WERI-Rb-1 (cell line): ENCODE measurements around the gene PAPOLA.

Source experiments
- DNase-seq: peaks from one replicate; pipeline ENCODE4 v3.0.0-alpha.2; 2020
- H3K27ac ChIP-seq: fragments of 250-450 bp; sonication (Bioruptor Pico); 2 replicates; pipeline ENCODE4 v1.5.1; 2020; ENCODE audit warnings: mild to moderate bottlenecking, moderate library complexity
- H3K27me3 ChIP-seq: fragments of 250-450 bp; sonication (Bioruptor Pico); 2 replicates; pipeline ENCODE4 v1.5.1; 2021; ENCODE audit warnings: mild to moderate bottlenecking, low read depth, moderate library complexity; ENCODE audit not compliant: insufficient read depth, severe bottlenecking
- H3K36me3 ChIP-seq: fragments of 250-450 bp; sonication (Bioruptor Pico); 2 replicates; pipeline ENCODE4 v1.5.1; 2020; ENCODE audit warnings: mild to moderate bottlenecking, moderate library complexity
- H3K4me3 ChIP-seq: 2 replicates; pipeline ENCODE4 v1.5.1; 2011; ENCODE audit warnings: low read depth, mild to moderate bottlenecking, control low read depth, low read length
- H3K9me3 ChIP-seq: fragments of 250-450 bp; sonication (Bioruptor Pico); 2 replicates; pipeline ENCODE4 v1.5.1; 2021; ENCODE audit warnings: mild to moderate bottlenecking, moderate library complexity; ENCODE audit not compliant: severe bottlenecking
- CTCF ChIP-seq: IDR thresholded peaks from 2 replicates; pipeline ENCODE4 v1.5.1; 2011; ENCODE audit warnings: low read depth, mild to moderate bottlenecking, control low read depth, inconsistent platforms, low read length

The PAPOLA gene

DNA sequence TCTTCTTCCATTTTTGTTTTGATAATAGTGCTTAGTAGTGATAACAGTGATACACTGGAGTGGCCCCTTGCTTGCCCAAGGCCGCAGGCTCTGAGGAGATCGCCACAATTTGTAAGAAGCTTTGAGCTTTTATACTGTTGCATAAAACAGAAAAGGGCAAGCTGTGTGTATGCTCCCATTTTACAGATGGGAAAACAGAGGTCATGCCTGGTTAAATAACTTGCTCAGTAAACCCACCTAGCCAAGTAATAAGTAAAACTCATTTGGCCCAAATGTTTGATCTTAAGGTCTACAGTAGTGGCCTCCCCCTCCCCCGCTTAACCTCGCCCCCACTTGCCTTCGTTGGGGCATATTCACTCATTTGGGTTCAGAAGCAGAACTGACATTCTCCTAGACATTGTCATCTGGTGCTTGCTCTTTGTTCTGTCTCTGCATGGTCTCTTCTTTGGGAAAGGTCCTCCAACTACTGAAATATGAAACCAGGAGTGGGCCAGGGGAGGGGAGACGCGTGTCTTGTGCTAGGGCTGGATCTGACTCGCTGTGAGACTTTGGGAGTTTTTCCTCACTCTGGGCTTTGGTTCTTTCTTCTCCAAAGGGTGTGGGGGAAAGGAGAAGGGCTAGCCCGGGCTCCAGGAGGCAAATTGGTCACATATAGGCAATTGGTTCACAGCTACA is 88.1 kb downstream of the PAPOLA start:
- Histone ChIP-seq H3K27me3 (no peaks in the 10 kb centered on the region), H3K9me3 (no peaks in the 10 kb centered on the region), H3K27ac (no peak overlapping the region), H3K36me3 (no peaks in the 10 kb centered on the region), H3K4me3 (no peak overlapping the region)
- TF ChIP-seq CTCF, result no peak
- no peak for DNase-seq

- peak; percentile 63 for DNase-seq
- Histone ChIP-seq H3K4me3 (peak overlapping the region; percentile 46), H3K27ac (no peak overlapping the region), H3K27me3 (no peaks in the 10 kb centered on the region), H3K9me3 (no peaks in the 10 kb centered on the region), H3K36me3 (no peaks in the 10 kb centered on the region)
- no peak for TF ChIP-seq CTCF
Observed at GRCh38 chr14:96592591-96593386, 90.6 kb downstream of the PAPOLA start.

DNA sequence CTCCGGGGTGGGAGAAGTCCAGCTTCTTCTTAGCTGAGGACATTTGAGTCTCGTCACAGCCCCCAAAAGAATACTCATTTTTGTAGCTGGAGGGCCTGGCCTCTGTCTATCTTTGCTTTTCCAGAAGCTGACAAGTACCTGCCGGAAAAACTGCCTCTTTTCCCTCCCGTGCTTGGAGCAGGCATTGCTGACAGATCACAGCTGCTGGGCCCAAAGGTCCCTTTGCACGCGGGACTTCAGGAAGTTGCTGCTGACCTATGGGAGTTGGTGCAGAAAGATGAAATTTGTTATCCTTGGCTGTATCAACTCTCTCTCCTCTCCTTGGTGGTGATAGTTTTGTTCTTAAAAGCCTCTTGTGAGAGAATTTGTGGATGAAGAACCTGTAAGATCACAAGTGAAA is 92.8 kb downstream of the PAPOLA start:
- DNase-seq, result no peak
- H3K27me3 ChIP-seq, result no peaks in the 10 kb centered on the region
- H3K36me3 ChIP-seq, result no peaks in the 10 kb centered on the region
- TF ChIP-seq CTCF, result no peak
- H3K9me3 ChIP-seq, result no peaks in the 10 kb centered on the region
- H3K4me3 ChIP-seq, result no peak overlapping the region
- H3K27ac ChIP-seq, result no peak overlapping the region

GRCh38 chr14:96597680-96598079 is 95.5 kb downstream of the PAPOLA start:
- no peak for TF ChIP-seq CTCF
- H3K27ac ChIP-seq, result no peak overlapping the region
- H3K9me3 ChIP-seq, result no peaks in the 10 kb centered on the region
- no peaks in the 10 kb centered on the region for H3K36me3 ChIP-seq
- no peaks in the 10 kb centered on the region for H3K27me3 ChIP-seq
- no peak for DNase-seq
- H3K4me3 ChIP-seq, result no peak overlapping the region

DNA sequence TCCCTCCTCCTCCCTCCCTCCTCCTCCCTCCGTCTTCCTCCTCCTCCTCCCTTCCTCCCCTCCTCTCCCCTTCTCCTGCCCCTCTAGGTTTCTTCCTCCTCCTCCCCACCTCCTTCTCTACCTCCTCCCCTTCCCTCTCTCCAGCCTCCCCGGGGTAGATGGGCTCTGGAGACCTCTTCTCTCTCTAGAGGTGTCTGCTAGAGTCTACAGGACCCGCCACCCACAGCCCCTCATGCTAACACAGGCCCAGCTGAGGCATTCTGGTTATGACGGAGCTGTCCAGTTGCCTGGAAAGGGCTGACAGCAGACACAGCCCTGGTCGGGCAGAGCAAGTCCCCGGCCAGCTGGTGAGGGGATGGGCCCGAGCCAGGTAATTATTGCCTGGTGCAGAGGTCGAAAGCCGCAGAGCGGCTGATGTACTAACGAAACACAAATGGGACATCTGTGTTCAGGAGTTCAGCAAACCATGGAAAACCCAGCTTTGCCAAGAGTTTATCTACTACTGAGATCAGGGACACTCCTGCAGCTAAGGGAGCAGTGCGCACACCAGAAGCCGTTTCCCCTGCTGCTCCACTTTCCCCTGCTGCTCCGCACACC is 96.2 kb downstream of the PAPOLA start:
- Histone ChIP-seq H3K27me3 (no peaks in the 10 kb centered on the region), H3K9me3 (no peaks in the 10 kb centered on the region), H3K27ac (no peak overlapping the region), H3K4me3 (no peak overlapping the region), H3K36me3 (no peaks in the 10 kb centered on the region)
- no peak for TF ChIP-seq CTCF
- no peak for DNase-seq
